Hepatocyte (in vitro differentiated cells): Measurements from ENCODE around the gene FBXO44.

Source experiments
- EZH2 ChIP-seq: fragments of 200-600 bp; sonication (generic); IDR thresholded peaks from 2 replicates; pipeline ENCODE4 v1.6.1; 2016; ENCODE audit warnings: antibody characterized with exemption, mild to moderate bottlenecking, borderline replicate concordance
- EZH2phosphoT487 ChIP-seq: fragments of 200-600 bp; sonication (generic); IDR thresholded peaks from one replicate; pipeline ENCODE4 v1.6.1; 2018; ENCODE audit warnings: antibody characterized with exemption, mild to moderate bottlenecking, low read depth, moderate library complexity; ENCODE audit not compliant: unreplicated experiment, severe bottlenecking
- TF ChIP-seq, protein P1 (sequence below): fragments of 200-600 bp; sonication (generic); IDR thresholded peaks from 2 replicates; pipeline ENCODE4 v1.5.1; 2016; ENCODE audit warnings: antibody characterized with exemption, mild to moderate bottlenecking; ENCODE audit not compliant: poor library complexity

DNA sequence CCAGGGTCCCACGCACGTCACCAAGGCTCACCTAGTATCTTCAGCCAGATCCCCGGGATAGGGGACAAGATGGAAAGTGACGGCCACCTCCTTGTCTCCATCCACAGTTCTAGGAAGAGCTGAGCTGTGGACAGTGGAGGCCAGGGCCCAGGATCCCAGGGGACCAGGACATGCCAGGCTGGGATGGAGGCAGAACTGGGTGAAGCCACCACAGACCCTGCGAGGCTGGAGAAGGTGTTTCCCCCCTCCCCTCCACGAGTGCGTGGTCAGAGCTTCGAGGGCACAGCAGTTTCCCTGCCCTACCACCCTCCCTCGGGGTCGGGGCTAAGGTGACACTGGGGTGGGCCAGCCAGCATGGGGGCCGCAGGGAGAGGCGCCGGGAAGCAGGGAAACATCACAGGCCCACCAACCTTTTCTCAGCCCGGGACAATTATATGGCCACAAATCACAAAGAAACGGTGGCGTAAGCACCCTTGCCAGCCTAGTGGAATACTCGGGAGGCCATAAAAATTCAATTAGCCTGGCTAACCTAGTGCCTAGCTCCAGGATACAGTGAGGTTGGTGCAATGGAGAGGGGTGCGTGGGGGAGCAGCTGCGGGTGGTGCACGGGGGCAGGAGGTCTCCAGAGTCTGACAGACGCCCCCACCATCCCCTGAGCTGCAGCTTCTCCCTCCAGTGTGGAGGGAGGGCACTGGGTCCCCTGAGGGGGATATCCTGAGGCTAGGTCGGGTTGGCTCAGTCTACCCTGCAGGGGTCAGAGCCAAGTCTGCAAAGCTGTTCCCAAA, 50.2 kb downstream of the FBXO44 start:
- TF ChIP-seq, protein P1, sequence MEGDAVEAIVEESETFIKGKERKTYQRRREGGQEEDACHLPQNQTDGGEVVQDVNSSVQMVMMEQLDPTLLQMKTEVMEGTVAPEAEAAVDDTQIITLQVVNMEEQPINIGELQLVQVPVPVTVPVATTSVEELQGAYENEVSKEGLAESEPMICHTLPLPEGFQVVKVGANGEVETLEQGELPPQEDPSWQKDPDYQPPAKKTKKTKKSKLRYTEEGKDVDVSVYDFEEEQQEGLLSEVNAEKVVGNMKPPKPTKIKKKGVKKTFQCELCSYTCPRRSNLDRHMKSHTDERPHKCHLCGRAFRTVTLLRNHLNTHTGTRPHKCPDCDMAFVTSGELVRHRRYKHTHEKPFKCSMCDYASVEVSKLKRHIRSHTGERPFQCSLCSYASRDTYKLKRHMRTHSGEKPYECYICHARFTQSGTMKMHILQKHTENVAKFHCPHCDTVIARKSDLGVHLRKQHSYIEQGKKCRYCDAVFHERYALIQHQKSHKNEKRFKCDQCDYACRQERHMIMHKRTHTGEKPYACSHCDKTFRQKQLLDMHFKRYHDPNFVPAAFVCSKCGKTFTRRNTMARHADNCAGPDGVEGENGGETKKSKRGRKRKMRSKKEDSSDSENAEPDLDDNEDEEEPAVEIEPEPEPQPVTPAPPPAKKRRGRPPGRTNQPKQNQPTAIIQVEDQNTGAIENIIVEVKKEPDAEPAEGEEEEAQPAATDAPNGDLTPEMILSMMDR: no peak
- TF ChIP-seq EZH2phosphoT487: no peak
- no peak for TF ChIP-seq EZH2
